ENCODE data around the gene USP11.

The USP11 gene

GRCh38 chrX:47190445-47191269 is 42.2 kb upstream of the USP11 start:
- peak overlapping the region; percentile 63 for H3K4me3 ChIP-seq (ENCODE audit: low read depth, low read length)
- TF ChIP-seq, protein P1, sequence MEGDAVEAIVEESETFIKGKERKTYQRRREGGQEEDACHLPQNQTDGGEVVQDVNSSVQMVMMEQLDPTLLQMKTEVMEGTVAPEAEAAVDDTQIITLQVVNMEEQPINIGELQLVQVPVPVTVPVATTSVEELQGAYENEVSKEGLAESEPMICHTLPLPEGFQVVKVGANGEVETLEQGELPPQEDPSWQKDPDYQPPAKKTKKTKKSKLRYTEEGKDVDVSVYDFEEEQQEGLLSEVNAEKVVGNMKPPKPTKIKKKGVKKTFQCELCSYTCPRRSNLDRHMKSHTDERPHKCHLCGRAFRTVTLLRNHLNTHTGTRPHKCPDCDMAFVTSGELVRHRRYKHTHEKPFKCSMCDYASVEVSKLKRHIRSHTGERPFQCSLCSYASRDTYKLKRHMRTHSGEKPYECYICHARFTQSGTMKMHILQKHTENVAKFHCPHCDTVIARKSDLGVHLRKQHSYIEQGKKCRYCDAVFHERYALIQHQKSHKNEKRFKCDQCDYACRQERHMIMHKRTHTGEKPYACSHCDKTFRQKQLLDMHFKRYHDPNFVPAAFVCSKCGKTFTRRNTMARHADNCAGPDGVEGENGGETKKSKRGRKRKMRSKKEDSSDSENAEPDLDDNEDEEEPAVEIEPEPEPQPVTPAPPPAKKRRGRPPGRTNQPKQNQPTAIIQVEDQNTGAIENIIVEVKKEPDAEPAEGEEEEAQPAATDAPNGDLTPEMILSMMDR (IDR thresholded peaks at IDR 0.05; ENCODE audit: borderline replicate concordance, insufficient read depth, low read depth, low read length) = no peak

DNA sequence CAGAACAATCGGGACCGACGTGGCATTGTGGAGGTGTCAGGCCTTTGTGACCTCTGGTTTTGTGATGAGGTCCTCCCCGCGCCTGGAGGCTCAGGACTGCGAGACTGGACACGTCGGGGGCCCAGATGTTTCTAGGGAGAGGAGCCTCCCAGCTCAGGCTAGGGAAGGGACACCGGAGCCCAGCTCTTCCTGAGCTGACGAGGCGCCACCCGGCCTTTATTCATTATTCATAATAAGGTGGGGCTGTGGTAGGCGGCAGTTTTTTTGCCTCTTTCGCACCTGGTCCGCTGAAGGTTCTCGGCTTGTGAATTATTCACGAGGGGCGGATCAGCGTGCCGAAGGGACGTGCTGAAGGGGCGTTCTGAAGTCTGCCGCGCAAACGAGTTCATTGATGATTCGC is 41.5 kb upstream of the USP11 start:
- peak overlapping the region; percentile 63 for H3K4me3 ChIP-seq (ENCODE audit: low read depth, low read length)
- TF ChIP-seq, protein P1 (IDR thresholded peaks at IDR 0.05; ENCODE audit: borderline replicate concordance, insufficient read depth, low read depth, low read length) = no peak

GRCh38 chrX:47191806-47192401 is 40.9 kb upstream of the USP11 start:
- TF ChIP-seq, protein P1 (IDR thresholded peaks at IDR 0.05; ENCODE audit: borderline replicate concordance, insufficient read depth, low read depth, low read length) = no peak

DNA sequence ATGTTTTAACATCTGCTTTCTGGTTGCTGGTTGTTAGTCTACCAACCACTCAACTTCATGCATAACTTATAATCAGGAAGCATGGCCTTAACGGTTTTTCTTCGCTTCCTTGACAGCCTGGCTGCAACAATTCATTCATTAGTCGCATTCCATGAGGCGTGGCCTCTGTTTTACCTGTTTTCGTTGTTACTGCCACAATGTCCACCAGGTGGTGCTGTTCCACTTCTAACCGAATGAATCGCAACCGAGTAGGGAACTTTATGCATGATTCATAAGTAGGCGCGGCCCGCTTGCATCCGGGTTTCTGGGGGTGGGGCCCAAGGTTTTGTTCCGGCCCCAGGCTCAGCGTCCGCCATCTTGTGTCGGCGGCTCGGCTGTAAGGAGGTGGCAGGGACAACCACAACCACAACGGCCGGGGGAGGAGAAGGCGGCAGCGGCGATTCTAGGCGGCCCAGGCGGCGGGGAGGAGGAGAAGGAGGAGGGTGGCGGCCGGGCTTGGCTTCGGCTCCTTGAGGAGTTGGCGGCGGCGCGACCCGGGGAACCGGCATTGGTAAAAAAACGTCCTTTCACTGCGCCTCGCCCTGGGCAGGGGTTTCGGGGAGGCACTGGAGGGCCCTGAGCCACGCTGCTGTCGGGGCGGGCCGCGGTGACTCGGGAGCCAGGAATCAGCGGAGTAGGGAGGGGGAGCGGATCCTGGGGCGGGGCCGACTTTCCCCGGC is 39.2 kb upstream of the USP11 start, which contains the start of gene UBA1:
UBA1 (plus strand) TSS at position 355 of the 719 bp plus-strand sequence. CDS start 4,974 bp downstream, outside the sequence.
- peak within 1 kb of the TSS; percentile 78 for H3K4me3 ChIP-seq (ENCODE audit: low read depth, low read length)
- TF ChIP-seq, protein P1 (IDR thresholded peaks at IDR 0.05; ENCODE audit: borderline replicate concordance, insufficient read depth, low read depth, low read length) = peak; percentile 64

More at GRCh38 chrX:47191806-47192401, 40.9 kb upstream of the USP11 start:
- peak overlapping the region; percentile 63 for H3K4me3 ChIP-seq (ENCODE audit: low read depth, low read length)

GRCh38 chrX:47194194-47194787 is 38.5 kb upstream of the USP11 start:
- peak overlapping the region; percentile 78 for H3K4me3 ChIP-seq (ENCODE audit: low read depth, low read length)
- TF ChIP-seq, protein P1 (IDR thresholded peaks at IDR 0.05; ENCODE audit: borderline replicate concordance, insufficient read depth, low read depth, low read length) = no peak

GRCh38 chrX:47196098-47196497 is 36.7 kb upstream of the USP11 start:
- H3K4me3 ChIP-seq (ENCODE audit: low read depth, low read length) = no peak overlapping the region
- TF ChIP-seq, protein P1 (IDR thresholded peaks at IDR 0.05; ENCODE audit: borderline replicate concordance, insufficient read depth, low read depth, low read length) = no peak
